ENCODE measurements around the gene JAKMIP1.
"Not testable (repeated sequence)": the region's sequence is repeated elsewhere in the genome, so short reads cannot be mapped to it uniquely, and the experiment has no call there.

Gene JAKMIP1

DNA sequence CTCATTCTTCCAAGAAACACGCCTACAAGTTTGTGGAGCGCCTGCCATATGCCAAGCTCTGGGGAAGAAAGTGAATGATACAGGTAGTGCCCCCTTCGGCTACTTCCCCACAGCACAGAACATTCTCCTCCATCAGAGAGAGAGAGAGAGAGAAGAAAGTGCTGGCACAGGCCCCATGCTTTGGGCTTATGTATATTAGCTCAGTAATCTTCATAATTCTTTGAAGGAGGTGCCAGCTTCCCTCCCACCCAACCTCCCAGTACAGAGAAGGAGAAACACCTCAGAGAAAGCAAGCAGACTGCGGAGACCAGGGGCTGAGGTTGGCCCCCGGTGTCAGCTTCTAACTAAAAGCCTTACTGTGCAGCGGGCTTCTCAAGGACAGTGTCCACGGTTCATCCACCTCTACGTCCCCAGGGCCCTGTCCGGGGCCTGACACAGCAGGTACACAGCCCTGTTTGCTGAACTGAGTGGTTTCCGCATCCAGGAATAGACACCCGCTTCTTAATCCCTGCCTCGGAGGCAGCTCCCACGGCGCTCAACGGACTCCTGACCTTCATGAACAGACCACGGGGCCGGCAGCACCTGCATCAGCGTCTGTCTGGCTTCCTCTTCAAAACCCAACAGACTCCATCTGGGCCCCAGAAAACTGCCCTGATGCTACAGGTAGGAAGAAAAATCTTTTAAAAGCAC is 50.2 kb downstream of the JAKMIP1 start:
- DNase-seq (ENCODE audit: extremely low read depth in 1 of 2, low read depth in 1 of 2) = no peak

DNA sequence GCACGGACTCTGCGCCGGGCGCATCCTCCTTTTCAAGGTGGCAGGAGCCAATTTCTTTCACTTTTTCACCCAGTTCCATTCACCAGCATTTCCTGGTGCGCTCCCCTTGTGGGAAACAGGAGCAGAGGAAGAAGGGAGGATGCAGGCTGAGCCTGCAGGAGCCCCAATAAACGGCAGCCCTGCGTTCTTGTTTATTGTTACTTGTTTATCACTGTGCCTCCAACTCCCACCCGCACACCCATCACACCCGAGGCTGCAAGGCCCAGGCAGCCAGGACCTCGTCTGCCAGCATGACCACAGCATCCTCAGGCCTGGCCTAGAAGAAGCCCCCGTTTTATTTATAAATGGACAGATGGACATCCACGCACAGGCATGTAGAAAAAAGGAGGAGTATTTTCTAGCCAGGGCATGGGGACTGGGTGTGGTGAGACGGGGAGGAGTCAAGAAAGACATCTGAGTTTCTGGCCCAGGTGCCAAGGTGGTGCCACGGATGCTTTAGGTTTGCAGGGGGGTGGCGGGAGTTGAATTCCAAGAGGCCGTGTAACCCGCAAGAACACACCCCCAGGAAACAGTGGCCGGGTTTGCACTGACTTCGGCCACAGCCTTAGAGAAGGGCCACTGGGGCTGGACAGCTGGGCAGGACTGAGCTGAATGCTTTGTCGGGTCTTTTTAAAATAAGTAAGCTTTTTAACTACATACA is 51.7 kb downstream of the JAKMIP1 start:
- DNase-seq (ENCODE audit: extremely low read depth in 1 of 2, low read depth in 1 of 2) = no peak

DNA sequence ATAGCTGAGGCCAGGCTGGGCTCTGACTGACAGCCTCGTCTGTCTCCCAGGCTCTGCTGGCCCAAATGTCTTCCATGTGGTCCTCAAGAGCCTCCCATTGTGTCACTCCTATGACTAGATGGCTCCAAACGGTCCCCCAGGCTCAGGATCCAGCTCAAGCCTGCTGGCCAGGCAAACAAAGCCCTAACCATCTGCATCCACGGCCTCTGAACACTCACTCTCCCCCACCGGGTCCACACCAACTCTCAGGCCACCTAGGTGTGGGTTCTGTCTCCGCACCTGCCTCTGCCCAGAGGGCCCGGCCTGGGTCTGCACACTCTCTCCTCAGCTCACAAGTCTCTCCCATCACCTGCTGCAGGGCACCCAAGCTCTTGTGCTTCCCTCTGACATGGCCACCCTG is 52.9 kb downstream of the JAKMIP1 start:
- no peak for DNase-seq (ENCODE audit: extremely low read depth in 1 of 2, low read depth in 1 of 2)

DNA sequence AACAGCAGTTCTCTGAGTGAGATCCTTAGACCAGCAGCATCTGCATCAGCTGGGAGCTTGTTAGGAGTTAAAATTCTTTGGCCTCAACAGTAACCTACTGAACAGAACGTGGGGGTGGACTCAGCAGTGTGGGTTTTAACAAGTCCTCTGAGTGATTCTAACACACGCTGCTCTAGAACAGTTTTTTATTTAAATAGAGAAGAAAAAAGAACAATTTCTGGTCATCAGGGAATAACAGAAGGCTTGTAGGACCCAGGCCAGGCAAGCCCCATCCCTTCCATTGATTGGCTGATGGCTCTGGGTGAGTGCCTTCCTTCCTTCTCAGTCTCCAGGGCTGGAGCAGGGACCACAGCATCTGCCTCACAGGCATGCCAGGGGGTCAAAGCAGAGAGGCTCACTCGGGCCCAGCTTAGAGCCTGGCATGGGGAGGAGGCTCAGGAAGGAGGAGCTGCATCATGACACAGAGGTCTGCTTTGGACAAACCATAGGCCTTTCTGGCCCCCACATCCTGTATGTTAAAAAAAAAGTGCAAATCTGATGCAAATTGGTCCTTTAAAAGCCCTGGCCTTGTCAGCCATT is 56.7 kb downstream of the JAKMIP1 start:
- DNase-seq (ENCODE audit: extremely low read depth in 1 of 2, low read depth in 1 of 2) = no peak

DNA sequence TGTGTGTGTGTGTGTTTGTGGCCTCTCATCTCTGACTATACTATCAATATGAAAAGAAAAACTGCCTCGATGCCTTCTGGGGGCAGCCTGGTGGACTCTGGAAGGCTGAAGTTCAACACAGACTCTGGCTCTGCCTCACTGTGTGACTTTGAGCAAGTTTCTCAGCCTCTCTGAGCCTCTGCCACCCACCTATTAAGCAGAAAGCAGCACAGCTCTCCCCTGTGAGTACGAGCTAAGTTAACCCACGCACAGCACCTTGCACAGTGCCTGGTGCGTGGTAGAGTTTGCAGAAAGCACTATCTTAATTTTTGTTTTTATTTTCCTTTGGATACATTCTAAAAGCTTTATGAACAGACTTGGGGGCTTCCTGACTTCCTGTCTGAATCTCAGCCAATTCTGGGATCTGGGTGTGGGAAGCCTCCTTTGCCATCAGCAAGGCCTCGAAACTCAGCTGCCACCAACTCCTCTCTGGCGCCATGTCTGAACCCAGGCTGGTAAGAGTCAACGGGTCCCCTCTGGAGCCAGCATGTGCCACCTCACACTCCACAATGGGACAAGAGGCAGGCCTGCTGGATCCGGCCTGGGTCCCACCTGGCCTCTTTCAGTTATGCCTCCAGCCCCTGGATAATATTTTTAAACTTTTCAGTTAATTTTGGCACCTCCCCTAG is 57.3 kb downstream of the JAKMIP1 start:
- no peak for DNase-seq (ENCODE audit: extremely low read depth in 1 of 2, low read depth in 1 of 2)

DNA sequence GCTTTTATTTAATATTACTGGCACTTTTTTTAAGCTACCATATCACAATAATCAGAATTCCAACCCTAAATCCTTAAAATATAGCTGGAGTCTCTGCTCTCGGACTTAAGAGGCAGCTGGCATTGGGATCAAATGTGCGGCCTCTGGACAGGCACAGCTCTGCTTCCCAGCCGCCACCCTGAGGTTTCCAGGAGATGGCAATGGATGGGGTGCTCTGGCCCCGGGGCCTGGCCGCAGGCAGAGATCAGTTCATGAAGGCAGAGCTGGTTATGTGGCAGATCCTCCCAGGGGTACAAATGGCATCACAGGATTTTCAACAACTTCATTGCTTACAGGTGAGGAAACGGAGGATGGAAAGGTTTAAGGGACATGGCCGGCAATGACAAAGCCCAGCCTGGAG is 57.8 kb downstream of the JAKMIP1 start:
- DNase-seq (ENCODE audit: extremely low read depth in 1 of 2, low read depth in 1 of 2) = no peak

DNA sequence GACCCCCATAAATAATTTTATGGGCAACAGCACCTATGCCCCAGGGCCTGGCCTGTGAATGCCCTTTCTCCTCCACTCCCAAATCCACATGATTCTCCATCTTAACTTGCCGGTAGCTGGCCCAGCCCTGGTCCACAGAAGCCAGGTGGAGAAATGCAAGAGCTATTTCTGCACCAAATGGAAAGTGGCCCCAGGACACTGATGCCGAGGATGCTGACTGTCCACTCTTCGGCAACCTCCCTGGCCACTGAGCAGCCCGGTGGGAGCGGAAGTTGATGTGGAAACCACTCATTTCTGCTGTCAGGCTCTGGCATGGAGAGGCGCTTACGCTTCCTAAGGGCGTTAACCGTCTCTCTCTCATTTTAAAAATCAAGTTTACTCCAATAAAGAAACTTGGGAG is 58.8 kb downstream of the JAKMIP1 start:
- DNase-seq (ENCODE audit: extremely low read depth in 1 of 2, low read depth in 1 of 2) = no peak

DNA sequence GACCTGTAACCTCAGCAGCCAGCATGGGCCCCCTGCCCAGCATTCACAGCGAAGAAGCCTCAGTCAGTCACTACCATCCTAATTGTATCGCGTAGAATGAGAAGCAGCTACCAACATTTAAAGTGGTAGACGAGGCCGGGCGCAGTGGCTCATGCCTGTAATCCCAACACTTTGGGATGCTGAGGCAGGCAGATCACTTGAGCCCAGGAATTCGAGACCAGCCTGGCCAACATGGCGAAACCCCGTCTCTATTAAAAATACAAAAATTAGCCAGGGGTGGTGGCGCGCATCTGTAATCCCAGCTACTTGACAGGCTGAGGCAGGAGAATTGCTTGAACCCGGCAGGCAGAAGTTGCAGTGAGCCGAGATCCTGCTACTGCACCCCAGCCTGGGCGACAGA is 59.3 kb downstream of the JAKMIP1 start:
- not testable (repeated sequence) for DNase-seq (ENCODE audit: extremely low read depth in 1 of 2, low read depth in 1 of 2)

DNA sequence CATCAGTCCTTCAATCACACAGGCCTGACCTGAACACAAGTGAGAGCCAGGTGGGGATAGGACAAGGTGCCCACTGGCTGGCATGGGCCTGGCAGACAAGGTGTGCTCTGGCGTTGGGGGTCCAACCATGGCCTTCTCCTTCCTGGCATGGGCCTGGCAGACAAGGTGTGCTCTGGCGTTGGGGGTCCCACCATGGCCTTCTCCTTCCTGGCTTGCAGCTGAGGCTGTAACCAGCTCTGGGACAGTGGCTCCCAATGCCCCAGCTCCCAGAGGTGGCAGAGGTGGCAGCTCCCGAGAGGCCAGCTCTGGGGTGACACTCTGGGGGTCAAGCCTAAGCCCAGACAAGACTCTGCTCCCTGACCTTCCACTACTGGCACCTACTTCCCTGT is 62.6 kb downstream of the JAKMIP1 start:
- DNase-seq (ENCODE audit: extremely low read depth in 1 of 2, low read depth in 1 of 2) = no peak

DNA sequence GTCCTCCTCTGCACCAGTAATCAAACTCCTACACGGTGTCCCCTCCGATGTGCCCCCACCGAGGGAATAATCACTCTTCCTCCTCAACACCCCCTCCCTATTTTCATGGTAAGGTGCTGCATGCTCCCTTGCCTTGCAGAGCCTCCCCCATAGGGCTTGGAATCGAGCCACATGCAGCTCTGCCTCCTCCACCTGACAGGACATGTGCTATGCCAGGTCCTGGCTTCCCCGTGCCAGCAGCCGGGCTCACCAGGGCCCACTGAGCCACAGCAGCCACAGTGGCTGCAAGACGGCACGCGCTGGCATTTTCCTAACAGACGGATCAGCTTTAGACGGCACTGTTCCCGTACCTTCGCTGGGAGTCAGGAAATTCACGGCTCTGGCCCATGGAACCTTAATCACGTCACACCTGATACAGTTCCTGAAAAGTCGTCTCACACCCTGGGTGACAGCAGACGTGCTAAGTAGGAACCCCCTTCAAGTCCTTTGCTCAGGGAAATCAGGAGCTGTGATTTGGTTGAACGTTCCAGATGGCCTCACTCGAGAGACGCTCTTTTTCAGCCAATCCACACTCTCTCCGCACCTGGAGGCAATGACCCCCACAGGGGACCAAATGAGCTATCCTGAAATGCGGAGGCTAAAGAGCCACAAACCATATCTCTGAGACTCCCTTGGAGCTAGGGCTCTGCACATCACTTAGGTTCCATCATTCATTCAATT is 63.2 kb downstream of the JAKMIP1 start:
- DNase-seq (ENCODE audit: extremely low read depth in 1 of 2, low read depth in 1 of 2) = no peak

DNA sequence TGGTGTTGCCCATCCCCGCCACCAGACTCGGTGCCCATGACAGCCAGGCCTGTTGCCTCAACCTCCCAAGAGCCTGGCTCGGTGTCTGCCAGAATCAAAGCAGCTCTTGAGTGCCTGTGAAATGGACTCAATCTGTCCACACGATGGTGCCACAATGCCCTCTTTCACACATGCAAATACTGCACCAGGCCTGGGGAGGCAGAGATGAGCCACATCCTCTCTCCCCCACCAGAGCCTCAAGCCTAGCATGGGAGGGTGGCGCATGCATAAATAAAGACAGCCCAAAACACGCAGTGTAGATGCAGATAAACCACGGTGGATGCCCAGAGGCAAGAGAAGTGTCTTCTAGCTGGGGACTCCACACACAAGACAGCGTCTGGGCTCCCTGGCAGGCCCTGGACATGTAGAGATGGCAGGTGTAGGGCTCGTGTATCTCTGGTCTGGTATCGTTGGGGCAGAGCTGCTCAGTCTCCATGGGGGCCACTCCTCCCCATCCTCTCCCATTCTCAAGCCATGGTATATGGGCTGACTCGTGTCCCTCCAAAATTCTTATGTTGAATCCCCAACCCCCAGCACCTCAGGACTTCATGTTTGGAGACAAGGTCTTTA is 65.6 kb downstream of the JAKMIP1 start:
- peak; percentile 6 to 15 for DNase-seq (ENCODE audit: extremely low read depth in 1 of 2, low read depth in 1 of 2)

DNA sequence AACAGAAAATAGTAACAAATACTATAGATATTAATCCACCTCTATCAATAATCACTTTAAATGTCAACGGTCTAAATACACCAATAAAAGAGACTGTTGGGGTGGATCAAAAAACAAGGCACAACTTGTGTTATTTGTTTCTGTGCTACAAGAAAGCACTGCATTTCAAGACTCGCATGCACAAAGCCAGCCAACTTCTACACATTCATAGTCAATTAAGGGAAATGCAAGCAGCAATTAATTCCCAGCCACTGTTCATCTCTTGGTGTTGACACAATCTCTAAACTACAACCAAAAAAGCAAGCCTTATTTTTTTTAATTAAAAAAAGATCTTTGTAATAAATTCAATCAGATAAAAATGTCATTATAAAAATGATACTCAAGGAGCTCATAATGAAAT is 67.6 kb downstream of the JAKMIP1 start:
- no peak for DNase-seq (ENCODE audit: extremely low read depth in 1 of 2, low read depth in 1 of 2)

DNA sequence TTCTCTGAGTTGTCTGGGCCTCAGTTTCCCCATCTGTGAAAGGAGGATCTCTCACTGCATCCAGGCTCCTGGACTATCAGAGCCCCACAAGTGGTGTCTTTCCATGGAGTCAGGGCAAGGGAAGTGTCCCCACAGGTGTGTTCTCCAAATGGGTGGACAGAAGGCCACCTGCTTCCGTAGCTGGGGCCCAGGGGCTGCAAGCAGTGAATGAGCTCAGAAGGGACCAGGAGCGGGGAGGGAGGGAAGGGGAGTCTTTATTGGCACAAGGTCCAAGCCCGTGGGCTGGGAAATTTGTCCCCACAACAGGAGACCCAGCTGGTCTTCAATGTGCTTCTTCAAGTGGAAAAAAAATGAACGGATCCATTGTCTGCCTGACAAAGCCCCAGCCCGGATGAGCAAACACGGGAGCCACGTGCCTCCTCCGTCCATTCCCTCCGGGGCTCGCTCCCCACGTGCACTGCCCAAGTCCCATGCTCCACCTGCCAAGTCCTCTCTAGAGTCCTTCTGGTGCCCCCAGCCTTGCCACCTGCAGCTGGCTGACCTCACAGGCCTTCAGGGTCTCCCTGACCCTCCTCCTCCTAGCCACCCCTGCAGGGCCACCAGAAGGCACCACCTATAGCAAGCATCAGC is 72.0 kb downstream of the JAKMIP1 start:
- no peak for DNase-seq (ENCODE audit: extremely low read depth in 1 of 2, low read depth in 1 of 2)

DNA sequence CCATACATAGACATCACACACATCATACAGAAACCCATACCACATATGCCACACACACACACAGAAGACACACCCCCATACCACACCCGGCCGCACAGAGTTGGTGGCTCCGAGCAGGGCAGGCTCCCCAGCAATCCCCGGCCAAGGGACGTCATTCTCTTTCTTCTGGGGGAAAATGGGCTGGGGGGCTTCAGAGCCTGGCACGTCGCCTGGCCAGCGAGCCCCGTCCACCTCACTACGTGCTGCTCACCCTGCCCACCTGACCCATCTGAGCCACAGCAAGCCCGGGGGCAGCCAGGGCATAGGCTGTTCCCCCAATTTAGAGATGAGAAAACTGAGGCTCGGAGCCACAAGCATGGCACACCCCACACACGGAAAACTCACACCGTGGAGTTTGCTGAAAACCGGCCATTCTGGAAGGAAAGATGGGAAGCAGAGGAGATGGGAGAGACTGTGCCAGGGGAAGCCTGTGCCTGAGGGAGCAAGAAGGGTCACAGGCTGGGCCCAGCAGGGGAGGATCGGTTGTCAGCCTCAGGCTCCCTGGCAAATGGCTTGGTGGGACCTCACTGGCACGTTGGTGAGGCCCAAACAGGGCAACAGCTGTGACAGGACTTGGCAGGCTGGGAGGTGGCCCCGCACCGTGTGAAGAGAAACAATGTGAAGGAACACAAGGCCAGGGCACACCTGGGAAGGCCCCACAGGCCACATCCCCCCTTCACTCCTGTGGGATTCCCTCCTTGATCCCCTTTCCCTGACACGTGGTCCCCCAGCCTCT is 73.2 kb downstream of the JAKMIP1 start:
- DNase-seq (ENCODE audit: extremely low read depth in 1 of 2, low read depth in 1 of 2) = no peak

DNA sequence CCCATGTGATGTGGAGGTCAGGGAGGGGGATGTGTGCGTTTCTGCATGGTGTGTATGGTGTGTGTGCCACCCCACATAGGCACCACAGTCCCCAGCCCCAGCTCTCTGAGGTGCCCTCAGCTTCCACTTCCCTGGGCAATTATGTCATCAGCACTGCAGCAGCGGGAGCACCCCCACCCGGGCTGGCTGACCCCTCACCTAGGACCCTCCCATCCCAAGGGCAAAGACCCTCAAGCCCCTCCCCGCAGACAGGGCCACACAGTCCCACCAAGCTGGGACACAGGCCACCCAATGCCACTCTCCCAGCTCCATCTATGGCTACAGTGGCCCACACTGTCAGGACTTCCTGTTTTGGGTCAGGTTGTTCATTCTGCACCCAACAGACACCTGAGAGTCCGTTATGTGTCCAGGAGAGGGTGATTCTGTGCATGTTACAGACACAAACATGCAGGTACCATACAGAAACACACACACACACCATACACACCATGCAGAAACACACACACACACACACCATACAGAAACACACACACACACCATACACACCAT is 75.2 kb downstream of the JAKMIP1 start:
- no peak for DNase-seq (ENCODE audit: extremely low read depth in 1 of 2, low read depth in 1 of 2)

DNA sequence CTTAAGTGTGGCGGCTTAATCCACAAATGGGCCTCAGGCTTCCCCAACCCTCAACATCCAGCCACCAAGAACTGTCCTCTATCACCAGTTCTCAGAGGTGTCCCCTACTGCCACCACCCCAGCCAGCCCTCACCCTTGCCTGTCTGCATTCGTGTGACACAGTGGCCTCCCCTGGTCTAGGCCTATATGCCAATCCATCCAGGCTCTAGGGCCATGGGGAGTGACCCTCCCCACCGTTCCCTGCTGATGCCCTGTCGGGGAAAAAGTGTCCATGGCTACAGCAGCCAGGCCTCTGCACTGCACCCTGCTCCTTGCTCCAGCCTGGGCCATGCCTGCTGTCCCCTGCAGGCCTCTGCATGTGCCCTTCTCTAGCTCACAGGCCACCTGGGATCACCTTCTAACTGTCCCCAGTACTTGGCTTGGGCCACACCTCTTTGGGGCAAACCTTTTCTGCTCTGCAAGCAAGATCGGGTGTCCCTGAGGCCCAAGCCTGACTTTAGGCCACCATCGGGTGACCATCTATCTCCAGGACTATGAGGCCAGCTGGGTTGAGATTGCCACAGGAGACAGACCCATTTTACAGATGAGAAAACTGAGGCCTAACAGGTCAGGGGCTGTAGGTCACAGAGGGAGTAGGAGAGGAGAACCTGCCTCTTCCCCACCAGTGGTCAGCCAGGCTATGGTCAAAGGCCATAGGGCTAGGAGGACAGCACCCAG is 75.8 kb downstream of the JAKMIP1 start:
- no peak for DNase-seq (ENCODE audit: extremely low read depth in 1 of 2, low read depth in 1 of 2)

DNA sequence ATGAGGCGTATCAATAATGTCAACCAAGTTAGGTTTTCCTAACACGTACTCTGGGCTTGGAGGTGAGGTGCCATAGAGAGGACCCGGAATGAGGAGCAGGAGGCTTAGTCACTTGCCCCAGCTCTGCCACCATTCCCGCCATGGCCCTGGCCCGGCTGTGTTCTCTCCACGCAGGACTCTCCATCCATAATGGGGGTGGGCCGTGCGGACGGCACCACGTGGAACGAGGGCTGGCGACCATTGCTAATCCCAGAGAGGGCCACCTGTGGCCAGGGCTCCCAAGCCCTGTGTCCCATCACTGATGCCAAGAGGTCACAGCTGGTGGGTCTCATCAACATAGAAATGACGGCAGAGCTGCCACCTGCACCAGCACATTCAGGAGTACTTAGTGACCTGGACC is 76.4 kb downstream of the JAKMIP1 start:
- DNase-seq (ENCODE audit: extremely low read depth in 1 of 2, low read depth in 1 of 2) = no peak

DNA sequence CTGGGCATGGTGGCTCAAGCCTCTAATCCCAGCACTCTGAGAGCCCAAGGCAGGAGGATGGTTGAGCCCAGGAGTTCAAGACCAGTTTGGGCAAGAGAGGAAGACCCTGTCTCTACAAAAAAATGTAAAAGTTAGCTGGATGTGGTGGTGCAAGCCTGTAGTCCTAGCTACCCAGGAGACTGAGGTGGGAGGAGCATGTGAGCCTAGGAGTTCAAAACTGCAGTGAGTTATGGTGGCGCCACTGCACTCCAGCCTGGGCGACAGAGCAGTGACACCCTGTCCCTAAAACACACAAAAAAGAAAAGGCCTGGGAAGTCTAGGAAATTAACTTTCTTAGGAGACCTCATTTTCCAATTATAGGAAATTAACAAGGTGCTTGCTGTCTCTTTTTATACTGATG is 76.8 kb downstream of the JAKMIP1 start:
- no peak for DNase-seq (ENCODE audit: extremely low read depth in 1 of 2, low read depth in 1 of 2)

DNA sequence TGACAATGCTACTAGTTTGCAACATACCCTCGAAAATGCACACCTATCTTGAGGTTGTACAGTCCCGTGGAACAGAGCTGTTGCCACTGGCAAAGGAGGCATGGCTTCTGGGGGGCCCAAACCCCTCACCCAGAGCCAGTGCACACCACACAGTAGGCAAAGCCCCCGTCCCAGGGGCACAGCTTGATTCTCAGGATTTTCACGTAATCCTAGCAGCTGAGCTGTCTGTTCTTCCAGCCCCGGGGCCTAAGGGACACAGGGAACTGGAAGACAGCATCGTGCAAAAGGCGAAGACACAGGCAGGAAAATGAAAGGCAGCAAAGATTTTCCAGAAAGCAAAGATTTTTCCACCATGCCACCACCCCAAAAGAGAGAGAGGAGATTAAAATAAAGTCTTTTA is 77.2 kb downstream of the JAKMIP1 start:
- DNase-seq (ENCODE audit: extremely low read depth in 1 of 2, low read depth in 1 of 2) = no peak
